ENCODE data around the gene ZNF433. TPM values are rescaled to one million over a fixed set of nuclear protein-coding genes. Genes with fewer than 3 reads are reported as not detected.

The ZNF433 gene
- total RNA-seq, 1 experiment from 2014 or later: 3.1 TPM

DNA sequence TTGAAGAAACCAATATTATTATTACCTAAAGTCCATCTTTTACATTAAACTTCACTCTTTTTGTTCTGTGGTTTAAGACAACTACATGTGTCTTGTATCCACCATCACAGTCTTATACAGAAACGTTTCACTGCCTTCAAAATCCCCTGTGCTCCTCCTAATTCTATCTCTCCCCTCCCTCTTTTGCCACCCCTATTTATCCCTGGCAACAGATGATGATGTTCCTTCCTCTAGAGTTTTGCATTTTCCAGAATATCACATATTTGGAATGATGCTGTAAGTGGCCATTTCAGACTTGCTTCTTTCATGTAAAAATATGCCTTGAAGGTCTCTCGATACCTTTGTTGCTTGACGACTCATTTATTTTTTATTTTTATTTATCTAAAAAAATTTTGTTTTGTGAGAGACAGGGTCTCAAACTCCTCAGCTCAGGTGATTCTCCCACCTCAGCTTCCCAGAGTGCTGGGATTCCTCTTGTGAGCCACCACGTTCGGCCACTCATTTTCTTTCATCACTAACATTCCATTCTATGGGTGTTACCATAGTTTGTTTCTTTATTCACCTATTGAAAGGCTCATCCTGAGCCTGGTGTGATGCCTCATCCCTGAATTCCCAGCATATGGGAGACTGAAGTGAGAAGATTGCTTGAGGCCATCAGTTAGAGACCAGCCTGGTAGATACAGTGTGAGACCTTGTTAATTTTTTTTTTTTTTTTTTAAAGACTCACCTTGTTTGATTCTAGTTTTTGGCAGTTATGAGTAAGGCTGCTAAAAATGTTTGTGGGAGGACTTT, 62.3 kb downstream of the ZNF433 start:
- BruUV-seq (replicated peaks): no TSS peak
- Histone ChIP-seq H3K27ac (no peak overlapping the region), H2AFZ (no peak overlapping the region), H3K9me2 (ENCODE audit: insufficient read depth) (no peaks in the 10 kb centered on the region; the same call in 1 of the 2 replicates), H3F3A (ENCODE audit: insufficient read depth, low read depth) (no peaks in the 10 kb centered on the region), H3K4me3 (no peak overlapping the region), H3K79me2 (ENCODE audit: low read depth) (no peaks in the 10 kb centered on the region), H3K4me1 (replicated peaks; ENCODE audit: insufficient read depth) (no peaks in the 10 kb centered on the region), H4K20me1 (ENCODE audit: insufficient read depth) (no peaks in the 10 kb centered on the region), H3K27me3 (ENCODE audit: insufficient read depth, low read depth) (peaks cover 7% of the 10 kb centered on the region; the same call in 1 of the 2 replicates), H3K9me3 (ENCODE audit: insufficient read depth, low read depth) (peaks cover 8% of the 10 kb centered on the region; the same call in 1 of the 2 replicates), H3K4me2 (no peak overlapping the region), H3K36me3 (ENCODE audit: low read depth) (no peaks in the 10 kb centered on the region)
- DNase-seq: no peak
- TF ChIP-seq, protein P1, sequence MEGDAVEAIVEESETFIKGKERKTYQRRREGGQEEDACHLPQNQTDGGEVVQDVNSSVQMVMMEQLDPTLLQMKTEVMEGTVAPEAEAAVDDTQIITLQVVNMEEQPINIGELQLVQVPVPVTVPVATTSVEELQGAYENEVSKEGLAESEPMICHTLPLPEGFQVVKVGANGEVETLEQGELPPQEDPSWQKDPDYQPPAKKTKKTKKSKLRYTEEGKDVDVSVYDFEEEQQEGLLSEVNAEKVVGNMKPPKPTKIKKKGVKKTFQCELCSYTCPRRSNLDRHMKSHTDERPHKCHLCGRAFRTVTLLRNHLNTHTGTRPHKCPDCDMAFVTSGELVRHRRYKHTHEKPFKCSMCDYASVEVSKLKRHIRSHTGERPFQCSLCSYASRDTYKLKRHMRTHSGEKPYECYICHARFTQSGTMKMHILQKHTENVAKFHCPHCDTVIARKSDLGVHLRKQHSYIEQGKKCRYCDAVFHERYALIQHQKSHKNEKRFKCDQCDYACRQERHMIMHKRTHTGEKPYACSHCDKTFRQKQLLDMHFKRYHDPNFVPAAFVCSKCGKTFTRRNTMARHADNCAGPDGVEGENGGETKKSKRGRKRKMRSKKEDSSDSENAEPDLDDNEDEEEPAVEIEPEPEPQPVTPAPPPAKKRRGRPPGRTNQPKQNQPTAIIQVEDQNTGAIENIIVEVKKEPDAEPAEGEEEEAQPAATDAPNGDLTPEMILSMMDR (conservative IDR thresholded peaks at IDR 0.05): no peak
- ChIA-PET POLR2A (ENCODE audit: unreplicated experiment) (no interaction called here), CTCF (no interaction called here)
- intact Hi-C loops (cut with micrococcal nuclease; ENCODE audit: unreplicated experiment): no loop called here

DNA sequence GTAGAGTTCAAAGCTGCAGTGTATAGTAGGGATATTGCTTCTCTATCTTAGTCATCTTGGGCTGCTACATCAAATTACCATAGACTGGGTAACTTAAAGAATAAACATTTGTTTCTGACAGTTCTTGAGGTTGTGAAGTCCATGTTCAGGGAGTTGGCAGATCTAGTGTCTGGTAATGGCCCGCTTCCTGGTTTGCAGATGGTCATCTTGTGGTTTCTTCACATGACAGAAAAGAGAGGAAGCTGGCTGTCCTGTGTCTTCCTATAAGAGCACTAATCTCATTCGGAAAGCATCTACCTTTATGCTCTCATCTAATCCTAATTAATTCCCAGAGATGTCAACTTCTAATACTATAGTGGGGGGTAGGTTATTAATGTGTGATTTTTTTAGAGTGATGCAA, 64.4 kb downstream of the ZNF433 start:
- intact Hi-C loops (cut with micrococcal nuclease; ENCODE audit: unreplicated experiment): no loop called here
- H3K9me2 ChIP-seq (ENCODE audit: insufficient read depth): no peaks in the 10 kb centered on the region; the same call in 1 of the 2 replicates
- no peaks in the 10 kb centered on the region for H3K36me3 ChIP-seq (ENCODE audit: low read depth)
- TF ChIP-seq, protein P1 (conservative IDR thresholded peaks at IDR 0.05): no peak
- no peak for TF ChIP-seq EZH2 (IDR thresholded peaks at IDR 0.05; ENCODE audit: low read depth)
- DNase-seq: no peak
- POLR2A ChIA-PET (ENCODE audit: unreplicated experiment): no interaction called here
- peaks cover 7% of the 10 kb centered on the region; the same call in 1 of the 2 replicates for H3K27me3 ChIP-seq (ENCODE audit: insufficient read depth, low read depth)
- H4K20me1 ChIP-seq (ENCODE audit: insufficient read depth): no peaks in the 10 kb centered on the region
- no peak overlapping the region for H2AFZ ChIP-seq
- no peaks in the 10 kb centered on the region for H3K79me2 ChIP-seq (ENCODE audit: low read depth)
- H3K4me1 ChIP-seq (replicated peaks; ENCODE audit: insufficient read depth): no peaks in the 10 kb centered on the region
- H3K9me3 ChIP-seq (ENCODE audit: insufficient read depth, low read depth): 0 out of 2 replicates have a peak, but pooled peaks cover 3% of the 10 kb centered on the region
- H3K4me2 ChIP-seq: no peak overlapping the region
- CTCF ChIA-PET: no interaction called here
- H3K27ac ChIP-seq: no peak overlapping the region
- no peak overlapping the region for H3K4me3 ChIP-seq
- BruUV-seq (replicated peaks): no TSS peak
- no peaks in the 10 kb centered on the region for H3F3A ChIP-seq (ENCODE audit: insufficient read depth, low read depth)

DNA sequence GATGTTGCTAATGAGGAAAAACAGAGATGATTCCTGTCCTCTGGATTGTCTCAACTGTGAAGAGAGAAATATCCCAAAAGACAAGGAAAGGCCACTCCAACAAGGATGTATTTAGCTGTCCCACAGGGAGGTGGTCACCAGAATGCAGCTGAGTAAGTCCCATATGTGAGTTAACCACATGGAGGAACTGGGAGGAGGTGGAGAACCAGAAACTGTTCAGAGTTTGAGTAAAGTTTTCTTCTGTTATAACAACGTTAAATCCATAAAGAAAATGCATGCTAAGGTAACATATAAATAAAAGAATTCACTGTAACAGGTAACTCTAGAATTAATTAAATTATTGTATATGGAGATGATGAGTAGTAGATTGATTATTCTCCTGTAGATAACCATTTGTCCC, 65.3 kb downstream of the ZNF433 start:
- peaks cover 7% of the 10 kb centered on the region; the same call in 1 of the 2 replicates for H3K27me3 ChIP-seq (ENCODE audit: insufficient read depth, low read depth)
- no peak for DNase-seq
- BruUV-seq (replicated peaks): no TSS peak
- CTCF ChIA-PET: no interaction called here
- no peaks in the 10 kb centered on the region for H4K20me1 ChIP-seq (ENCODE audit: insufficient read depth)
- TF ChIP-seq, protein P1 (conservative IDR thresholded peaks at IDR 0.05): no peak
- TF ChIP-seq EZH2 (IDR thresholded peaks at IDR 0.05; ENCODE audit: low read depth): no peak
- H3K79me2 ChIP-seq (ENCODE audit: low read depth): no peaks in the 10 kb centered on the region
- intact Hi-C loops (cut with micrococcal nuclease; ENCODE audit: unreplicated experiment): no loop called here
- H3K4me3 ChIP-seq: no peak overlapping the region
- 0 out of 2 replicates have a peak, but pooled peaks cover 3% of the 10 kb centered on the region for H3K9me3 ChIP-seq (ENCODE audit: insufficient read depth, low read depth)
- H3K4me1 ChIP-seq (replicated peaks; ENCODE audit: insufficient read depth): no peaks in the 10 kb centered on the region
- POLR2A ChIA-PET (ENCODE audit: unreplicated experiment): no interaction called here
- H2AFZ ChIP-seq: no peak overlapping the region
- no peaks in the 10 kb centered on the region for H3F3A ChIP-seq (ENCODE audit: insufficient read depth, low read depth)
- no peaks in the 10 kb centered on the region; the same call in 1 of the 2 replicates for H3K9me2 ChIP-seq (ENCODE audit: insufficient read depth)
- H3K36me3 ChIP-seq (ENCODE audit: low read depth): no peaks in the 10 kb centered on the region
- no peak overlapping the region for H3K4me2 ChIP-seq
- no peak overlapping the region for H3K27ac ChIP-seq

Data from PC-9 (cell line).